GM18519 (cell line): Measurements from ENCODE around the gene TMEM168.
"Not testable (repeated sequence)": the region's sequence is repeated elsewhere in the genome, so short reads cannot be mapped to it uniquely, and the experiment has no call there.

Experiments
- ATAC-seq: cut with Tn5 transposase; IDR thresholded peaks from one replicate; pipeline ENCODE4 v1.9.1; 2021; ENCODE audit warnings: mild to moderate bottlenecking, moderate library complexity; ENCODE audit not compliant: unreplicated experiment, low FRiP score

The TMEM168 gene

GRCh38 chr7:112781558-112781957 is 8.6 kb downstream of the TMEM168 start:
- no peak for ATAC-seq

GRCh38 chr7:112781110-112781509 is 9.1 kb downstream of the TMEM168 start:
- ATAC-seq: no peak

DNA sequence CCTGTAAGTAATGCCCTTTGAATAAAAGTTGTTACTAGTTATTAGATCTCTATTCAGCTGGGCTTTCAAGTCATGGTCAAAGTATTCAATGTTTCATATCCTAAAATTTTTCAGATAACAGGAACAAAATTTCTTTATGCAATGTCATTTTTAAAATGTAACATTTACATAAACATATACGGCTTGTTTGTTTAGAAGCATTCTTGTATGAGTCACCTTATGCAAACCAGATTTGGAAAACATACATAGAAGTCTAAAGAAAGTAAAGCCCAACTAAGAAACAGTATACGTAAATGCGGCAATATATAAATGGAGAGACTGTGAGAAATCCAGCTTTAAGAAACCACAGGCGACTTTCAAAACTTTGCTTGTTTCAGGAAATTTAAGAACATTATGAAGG is 10.5 kb downstream of the TMEM168 start:
- ATAC-seq: no peak

DNA sequence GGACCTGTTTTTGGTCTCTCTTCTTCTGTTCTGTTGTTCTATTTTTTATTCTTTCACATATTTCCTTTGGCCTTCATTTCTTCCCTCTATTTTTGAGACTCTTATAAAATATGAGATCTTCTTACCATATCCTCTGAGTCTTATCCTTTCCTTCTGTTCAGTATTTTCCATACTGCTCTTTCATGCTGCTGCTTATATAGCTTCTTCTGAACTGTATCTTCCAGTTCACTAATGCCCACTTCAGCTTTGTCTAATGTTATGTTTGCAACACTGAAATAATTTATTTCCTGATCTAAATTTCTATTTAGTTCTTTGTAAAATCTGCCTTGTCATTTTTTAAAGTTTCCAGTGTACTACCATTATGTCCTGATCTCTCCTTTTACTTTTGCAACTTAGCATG is 12.8 kb downstream of the TMEM168 start:
- ATAC-seq: no peak

DNA sequence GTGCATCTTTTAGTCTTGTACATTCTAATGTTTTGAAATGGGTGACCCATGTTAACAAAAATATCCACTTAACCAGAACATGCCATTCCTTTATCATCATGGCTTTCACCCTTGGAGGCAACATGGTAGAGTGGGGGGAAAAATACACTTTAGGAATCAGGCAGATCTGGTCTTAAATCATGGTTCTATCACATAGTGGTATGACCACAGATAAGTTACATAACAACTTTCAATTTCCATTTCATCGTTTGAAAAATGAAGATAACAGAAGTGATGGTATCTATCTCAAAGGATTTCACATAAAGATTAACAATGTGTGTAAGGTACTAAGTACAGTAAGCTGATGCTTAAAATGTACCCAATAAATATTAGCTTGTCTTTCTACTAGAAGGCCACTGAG is 19.0 kb downstream of the TMEM168 start:
- ATAC-seq: no peak

- no peak for ATAC-seq
Observed at GRCh38 chr7:112770051-112770450, 20.1 kb downstream of the TMEM168 start.

DNA sequence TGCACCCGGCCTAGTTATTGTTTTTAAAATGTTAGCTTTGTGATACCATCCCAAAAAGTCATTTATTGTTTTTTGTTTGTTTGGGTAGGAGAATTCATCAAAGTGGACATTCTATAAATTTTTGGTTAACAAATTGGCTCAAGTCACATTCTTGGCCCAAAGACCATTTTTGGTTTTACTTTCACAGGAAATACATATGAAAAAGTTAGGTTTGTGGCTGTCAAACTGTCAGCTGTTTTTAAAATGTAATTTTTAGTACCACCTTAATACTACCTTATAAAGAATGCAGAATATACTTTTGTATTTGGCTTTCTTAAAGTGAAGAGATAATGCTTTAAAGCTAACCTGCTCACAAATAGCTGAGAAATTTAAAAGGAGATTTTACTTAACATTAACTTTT is 25.1 kb downstream of the TMEM168 start:
- no peak for ATAC-seq

GRCh38 chr7:112763996-112764395 is 26.2 kb downstream of the TMEM168 start:
- no peak for ATAC-seq

- ATAC-seq: no peak
Observed at GRCh38 chr7:112763298-112763697, 26.9 kb downstream of the TMEM168 start.

GRCh38 chr7:112759905-112760304 is 30.3 kb downstream of the TMEM168 start:
- no peak for ATAC-seq

DNA sequence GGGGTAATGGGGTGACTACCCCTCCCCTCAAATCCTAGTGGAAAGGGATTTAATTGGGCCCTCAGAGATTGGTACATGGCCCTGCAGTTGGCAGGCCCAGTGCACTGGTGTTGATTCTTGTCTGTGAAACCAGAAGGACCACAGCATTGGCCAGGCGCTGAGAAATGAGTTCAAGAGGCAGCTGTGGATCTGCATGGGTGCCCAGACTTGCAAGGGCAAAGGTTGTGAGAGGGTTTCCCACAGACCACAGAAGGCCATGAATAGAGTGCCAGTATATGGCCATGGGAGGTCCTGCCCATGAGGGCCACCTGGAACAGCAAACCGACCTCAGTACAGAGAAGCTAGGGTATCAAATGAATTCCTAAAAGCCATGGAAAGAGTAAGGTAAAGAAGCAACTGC is 32.9 kb downstream of the TMEM168 start:
- ATAC-seq: no peak

DNA sequence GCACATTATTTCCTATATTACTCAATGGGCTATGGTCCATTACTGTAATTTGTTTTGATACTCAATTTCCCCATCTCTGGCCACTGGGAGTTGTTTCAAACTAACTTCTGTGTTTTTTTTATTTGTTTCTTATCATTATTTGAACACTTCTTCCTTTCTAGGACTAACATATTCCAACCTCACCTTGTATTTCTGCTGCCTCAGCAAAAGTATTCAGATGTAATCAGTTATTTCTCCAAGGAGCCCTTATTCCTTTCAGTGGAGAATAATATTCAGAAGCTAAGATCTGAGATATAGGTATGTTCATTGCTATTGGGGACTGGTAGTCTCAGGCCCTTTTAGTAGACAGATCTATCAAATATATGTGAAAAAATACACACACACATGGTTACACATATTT is 36.9 kb downstream of the TMEM168 start:
- ATAC-seq: no peak

GRCh38 chr7:112752576-112752975 is 37.6 kb downstream of the TMEM168 start:
- ATAC-seq: no peak

DNA sequence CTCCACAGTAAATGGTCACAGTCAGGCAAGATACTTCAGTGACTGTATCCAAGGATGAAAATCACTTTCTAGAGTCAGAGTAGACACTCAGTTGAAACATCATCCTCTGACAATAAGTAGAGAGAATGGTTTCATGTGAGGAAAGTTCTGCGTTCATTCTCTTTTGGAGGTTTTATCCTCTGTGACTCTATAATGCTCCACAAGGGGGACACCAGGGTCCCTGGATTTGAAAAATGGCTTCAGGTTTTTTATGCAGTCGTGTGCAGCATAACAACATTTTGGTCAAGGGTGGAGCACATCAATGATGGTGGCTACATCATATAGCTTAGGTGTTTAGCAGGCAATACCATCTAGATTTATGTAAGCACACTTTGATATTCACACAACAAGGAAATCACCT is 40.4 kb downstream of the TMEM168 start:
- no peak for ATAC-seq

DNA sequence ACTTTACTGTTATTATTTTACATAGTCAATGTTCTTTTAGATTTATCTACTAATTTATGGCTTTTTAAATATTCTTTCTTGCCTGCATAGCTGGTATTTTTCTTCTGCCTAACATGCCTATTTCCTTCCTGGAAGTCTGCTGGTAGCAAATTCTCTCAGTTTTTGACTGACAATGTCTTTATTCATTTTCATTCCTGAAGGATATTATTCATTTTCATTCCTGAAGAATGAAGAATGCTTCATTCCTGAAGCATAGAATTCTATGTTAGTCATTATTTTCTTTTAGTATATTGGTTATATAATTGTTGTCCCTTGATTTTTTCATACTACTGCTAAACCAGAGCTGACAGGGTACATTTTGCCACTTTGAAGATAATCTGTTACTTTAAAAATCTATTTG is 41.8 kb downstream of the TMEM168 start:
- no peak for ATAC-seq

DNA sequence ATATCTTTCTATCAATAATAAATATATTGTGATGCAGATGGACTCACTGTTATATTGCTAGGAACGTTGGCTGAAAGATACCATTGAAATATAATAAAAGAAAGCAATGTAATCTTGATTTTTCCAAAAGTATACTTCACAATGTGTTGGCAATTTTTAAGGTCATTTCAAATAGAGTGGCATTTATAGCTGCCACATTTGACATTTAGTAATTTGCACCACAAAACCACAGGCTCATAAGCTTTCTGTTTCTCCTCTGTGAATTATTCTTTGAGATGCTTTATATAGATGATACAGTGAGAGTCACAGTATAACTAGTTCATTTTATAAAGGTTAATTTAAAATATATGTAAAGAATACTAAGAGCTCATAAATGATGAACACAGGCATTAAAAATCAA is 44.6 kb downstream of the TMEM168 start:
- no peak for ATAC-seq

GRCh38 chr7:112744818-112745217 is 45.4 kb downstream of the TMEM168 start:
- no peak for ATAC-seq

DNA sequence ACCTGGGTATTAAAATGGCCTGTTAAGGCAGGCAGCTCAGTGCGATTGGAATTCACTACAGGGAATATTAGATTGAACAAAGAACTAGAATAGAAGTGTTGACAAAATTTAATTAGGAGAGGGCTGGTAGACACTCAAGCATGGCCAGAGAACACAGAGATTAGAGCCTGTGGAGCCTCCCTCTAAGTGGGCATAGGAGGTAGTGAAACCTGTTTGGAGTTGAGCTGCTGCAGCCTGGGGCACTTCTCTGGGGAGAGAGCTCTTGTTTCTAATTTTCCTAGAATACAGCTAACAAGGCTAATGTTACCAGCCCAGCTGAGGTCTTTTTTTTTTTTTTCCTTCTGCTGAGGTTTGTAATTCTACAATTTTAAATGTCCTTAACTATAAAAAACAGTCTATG is 46.4 kb downstream of the TMEM168 start:
- ATAC-seq: no peak

GRCh38 chr7:112740667-112741066 is 49.5 kb downstream of the TMEM168 start:
- ATAC-seq: no peak

- no peak for ATAC-seq
Observed at GRCh38 chr7:112739436-112740180, 50.6 kb downstream of the TMEM168 start.

DNA sequence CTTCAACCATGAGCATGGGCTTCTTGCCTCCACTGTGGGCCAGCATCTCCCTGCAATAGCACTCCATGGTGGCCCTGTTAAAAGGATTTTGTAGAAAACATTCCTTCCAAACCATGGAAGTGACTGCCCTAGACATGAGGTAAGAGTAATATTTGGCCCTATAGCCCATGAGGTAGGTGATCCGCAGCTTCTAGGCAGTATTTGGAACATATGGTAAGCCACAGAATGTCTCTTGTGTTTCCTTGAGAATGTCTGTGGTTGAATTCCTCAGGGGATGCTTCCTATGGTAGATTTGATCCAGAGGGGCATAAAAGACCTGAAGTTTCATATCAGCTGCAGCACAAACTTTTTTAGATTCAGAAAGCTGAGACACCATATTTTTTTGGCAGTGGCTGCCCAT is 54.9 kb downstream of the TMEM168 start:
- ATAC-seq: no peak

- ATAC-seq: not testable (repeated sequence)
Observed at GRCh38 chr7:112731324-112731723, 58.9 kb downstream of the TMEM168 start.

DNA sequence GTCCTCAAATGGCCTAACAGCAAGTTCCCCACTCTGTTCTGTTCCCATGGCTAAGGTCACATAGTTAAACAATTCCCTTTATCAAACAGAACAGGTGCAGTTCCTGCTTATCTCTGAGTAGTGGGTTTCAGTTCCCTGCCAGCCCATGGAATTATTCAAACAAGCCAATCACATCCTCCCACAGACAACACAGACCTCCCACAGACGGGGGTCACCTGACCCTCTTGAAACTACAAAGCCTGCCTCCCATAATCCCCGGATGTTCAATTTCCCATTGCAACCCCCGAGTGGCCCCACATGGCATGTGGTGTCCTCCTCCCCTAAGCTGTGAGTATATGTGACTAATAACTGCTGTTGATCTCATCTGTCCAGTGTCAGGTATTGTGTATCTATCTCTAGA is 64.1 kb downstream of the TMEM168 start:
- ATAC-seq: no peak
